Measurements from ENCODE around the gene GJD3.

- TF ChIP-seq CTCF (IDR thresholded peaks at IDR 0.05) = no peak
- TF ChIP-seq POLR2AphosphoS5 (IDR thresholded peaks at IDR 0.05) = no peak
- TF ChIP-seq POLR2A (IDR thresholded peaks at IDR 0.05) = no peak
Measured at GRCh38 chr17:40350689-40351358, 13.7 kb downstream of the GJD3 start.

Measured in suprapubic skin (tissue), 4 donors.